H1 (cell line): Measurements from ENCODE around the gene USP10. TPM values are rescaled to one million over a fixed set of nuclear protein-coding genes. Genes with fewer than 3 reads are reported as not detected.

Source experiments
- CBX8 ChIP-seq: fragments of 300-800, 300-1000 bp; sonication (generic); IDR thresholded peaks from 2 replicates; pipeline ENCODE4 v1.7.1; 2016; ENCODE audit warnings: low read depth, low read length, borderline replicate concordance
- SUZ12 ChIP-seq: fragments of 200-600 bp; sonication (generic); IDR thresholded peaks from 2 replicates; pipeline ENCODE4 v1.6.1; 2012; ENCODE audit warnings: mild to moderate bottlenecking, inconsistent platforms, low read length, moderate library complexity, mixed read lengths
- polyA plus RNA-seq, 7 experiments: library from polyadenylated mRNA; depleted of rRNA in 3 of 7; stranded (reverse) in 5 of 7; unstranded in 2 of 7; fragments of >200 nt in 5 of 7; fragments of 200-250 nt in 2 of 7; gene quantifications; 1 replicate in 5 of 7; 2 replicates in 1 of 7; 4 replicates in 1 of 7; pipeline versions ENCODE4 v1.2.1 to v1.2.3, GENCODE V29; 2011 to 2013; ENCODE audit warnings: missing spikeins in 2 of 7, mixed read lengths in 2 of 7
- total RNA-seq: library from RNA; stranded (reverse); fragmentation: NEBNext Ultra II Directional; extraction: Animal tissue kit (Norgen Biotek cat#: 25700); gene quantifications from 2 replicates; pipeline ENCODE4 v1.2.1, GENCODE V29; 2021

The USP10 gene
- total and polyA plus RNA-seq, 2 of the 8 experiments (the other 6 are each of a cell fraction or from before 2014, with no cell fraction given): 171 to 195 TPM

GRCh38 chr16:84823926-84824325, 124.1 kb downstream of the USP10 start (continued):
- TF ChIP-seq SUZ12: no peak
- no peak for TF ChIP-seq CBX8
